Endothelial cell of umbilical vein (primary cell): ENCODE results near the gene NPLOC4. TPM values are rescaled to one million over a fixed set of nuclear protein-coding genes. Genes with fewer than 3 reads are reported as not detected.

Experiments used
- BruUV-seq: library from RNA; stranded (reverse); fragments of 400-500 nt; replicated peaks from 2 replicates; lab custom pipeline; 2021; lab: Mats Ljungman, UMichigan
- CTCF ChIA-PET: fragments of 300-600, 350-600 bp; sonication (Branson Sonifier 250); formaldehyde crosslinking; loops from one replicate; lab custom pipeline; 2021; ENCODE audit warnings: antibody characterized with exemption, inconsistent platforms; lab: Charles Lee
- POLR2A ChIA-PET: fragments of 300-600, 350-600 bp; sonication (Branson Sonifier 250); formaldehyde crosslinking; loops from one replicate; lab custom pipeline; 2021; ENCODE audit warnings: antibody characterized with exemption, inconsistent platforms; lab: Charles Lee
- DNase-seq: peaks from one replicate; pipeline ENCODE4 v3.0.0-alpha.2; 2011; ENCODE audit warnings: low read depth, low spot score
- FAIRE-seq: peaks from 2 replicates; lab custom pipeline; 2011; peaks lifted over from hg19 to GRCh38; lab: Jason Lieb, UNC
- H2AFZ ChIP-seq: 2 replicates; pipeline ENCODE4 v1.6.0; 2012; ENCODE audit warnings: low read depth, low read length, control low read depth, inconsistent platforms
- H3K27ac ChIP-seq: 2 replicates; pipeline ENCODE4 v1.5.1; 2011; ENCODE audit warnings: low read depth, mild to moderate bottlenecking, control low read depth, low read length, moderate library complexity; ENCODE audit not compliant: insufficient read depth
- H3K27me3 ChIP-seq, 2 experiments: 2 replicates each; pipeline versions ENCODE4 v1.6.0 to v1.6.1; 2011; ENCODE audit warnings: low read length in 2 of 2, mixed read lengths in 1 of 2; ENCODE audit not compliant: control insufficient read depth in 2 of 2, insufficient read depth in 2 of 2
- H3K36me3 ChIP-seq, 2 experiments: 2 replicates in 1 of 2; 3 replicates in 1 of 2; pipeline ENCODE4 v1.5.1; 2011; ENCODE audit warnings: low read length in 2 of 2, mild to moderate bottlenecking in 1 of 2, moderate library complexity in 1 of 2; ENCODE audit not compliant: control insufficient read depth in 2 of 2, insufficient read depth in 2 of 2; ENCODE audit errors: extremely low read depth in 1 of 2
- H3K4me1 ChIP-seq: 3 replicates; pipeline ENCODE4 v1.5.1; 2011; ENCODE audit warnings: mild to moderate bottlenecking, low read length; ENCODE audit not compliant: control insufficient read depth, insufficient read depth; ENCODE audit errors: extremely low read depth
- H3K4me2 ChIP-seq: 2 replicates; pipeline ENCODE4 v1.6.1; 2011; ENCODE audit warnings: low read length, control low read depth, mixed read lengths; ENCODE audit not compliant: insufficient read depth
- H3K4me3 ChIP-seq, 3 experiments: fragments of 200-600 bp in 1 of 3; sonication (generic), shearing (Covaris generic) in 1 of 3; replicated peaks in 1 of 3; 2 replicates each; pipeline ENCODE4 v1.5.1; 2011 to 2016; ENCODE audit warnings: control low read depth in 3 of 3, low read length in 3 of 3, mild to moderate bottlenecking in 2 of 3, inconsistent platforms in 1 of 3, low read depth in 1 of 3, moderate library complexity in 1 of 3; ENCODE audit not compliant: insufficient read depth in 1 of 3
- H3K79me2 ChIP-seq: 2 replicates; pipeline ENCODE4 v1.6.0; 2012; ENCODE audit warnings: low read length, inconsistent platforms; ENCODE audit not compliant: control insufficient read depth, insufficient read depth
- H3K9ac ChIP-seq: replicated peaks from 2 replicates; pipeline ENCODE3; 2011; ENCODE audit warnings: low read length, control low read depth; ENCODE audit not compliant: insufficient read depth; ENCODE audit errors: extremely low read depth
- H3K9me1 ChIP-seq: replicated peaks from 3 replicates; pipeline ENCODE4 v1.6.0; 2011; ENCODE audit warnings: mild to moderate bottlenecking, low read length; ENCODE audit not compliant: control insufficient read depth, insufficient read depth; ENCODE audit errors: extremely low read depth
- H3K9me3 ChIP-seq: replicated peaks from 2 replicates; pipeline ENCODE4 v1.5.1; 2012; ENCODE audit warnings: low read length, inconsistent platforms; ENCODE audit not compliant: control insufficient read depth, insufficient read depth
- H4K20me1 ChIP-seq: replicated peaks from 2 replicates; pipeline ENCODE3; 2011; ENCODE audit warnings: mild to moderate bottlenecking, low read length; ENCODE audit not compliant: control insufficient read depth, insufficient read depth; ENCODE audit errors: extremely low read depth
- CTCF ChIP-seq, 2 donors: IDR thresholded peaks; 1 replicate in 1 of 2; 2 replicates in 1 of 2; pipeline ENCODE4 v1.5.1; 2011; ENCODE audit warnings: low read length in 2 of 2, mild to moderate bottlenecking in 2 of 2, moderate library complexity in 2 of 2, control low read depth in 1 of 2, inconsistent platforms in 1 of 2, low read depth in 1 of 2; ENCODE audit not compliant: insufficient read depth in 1 of 2; ENCODE audit errors: extremely low read depth in 1 of 2
- GATA2 ChIP-seq: IDR thresholded peaks from 2 replicates; pipeline ENCODE4 v1.7.0; 2011; ENCODE audit warnings: low read depth, mild to moderate bottlenecking, moderate library complexity, mixed read lengths, low read length; ENCODE audit not compliant: insufficient read length, insufficient read depth
- dilution Hi-C: fragments of 300-500 bp; cut with MboI; formaldehyde crosslinking; loops from one replicate; pipeline ENCODE4 v1.15.0; 2019; ENCODE audit warnings: low sequenced_read_pairs; ENCODE audit not compliant: extremely low pct_ligation_motif_present
- intact Hi-C: fragments of 100-400 bp; cut with micrococcal nuclease; formaldehyde crosslinking; loops from one replicate; pipeline ENCODE4 v1.10.0; 2022
- polyA plus RNA-seq, 4 experiments: library from polyadenylated mRNA; depleted of rRNA in 3 of 4; stranded (reverse) in 3 of 4; unstranded in 1 of 4; fragments of >200 nt; gene quantifications; 2 replicates each; pipeline versions ENCODE4 v1.2.1 to v1.2.3, GENCODE V29; 2011 to 2012; ENCODE audit warnings: missing spikeins in 1 of 4
- total RNA-seq: library from RNA; stranded (reverse); gene quantifications from 2 replicates; pipeline ENCODE4 v1.2.3, GENCODE V29; 2021

Gene NPLOC4
- total and polyA plus RNA-seq, 2 donors (not counting 3 experiments of a cell fraction or from before 2014, with no cell fraction given), result 150 to 175 TPM

GRCh38 chr17:81601525-81602120 is 35.3 kb downstream of the NPLOC4 start:
- intact Hi-C loops, result loop anchor here (1.0 to 5.0 kb wide), 4 partner anchors 34 to 348 kb away; no protein-coding TSS in a partner anchor
- BruUV-seq, result no TSS peak
- ChIA-PET CTCF (interaction anchor here (0.6 to 2.5 kb wide), 36 partner anchors 12 to 350 kb away, joined by 3 to 23 read pairs (median 4); partner anchors contain the start of genes ACTG1, FAAP100 and FSCN2), POLR2A (no interaction called here)
- no peak overlapping the region for H3K4me2 ChIP-seq
- H3K4me3 ChIP-seq, result no peak overlapping the region
- H3K27ac ChIP-seq, result no peak overlapping the region
- no peak overlapping the region for H3K9ac ChIP-seq
- H4K20me1 ChIP-seq, result peaks cover 5% of the 10 kb centered on the region
- FAIRE-seq (peak; percentile 63), DNase-seq (peak; percentile 80)
- no peaks in the 10 kb centered on the region for H3K9me1 ChIP-seq
- dilution Hi-C loops, result no loop called here
- H3K4me1 ChIP-seq, result peaks cover 6% of the 10 kb centered on the region
- H2AFZ ChIP-seq, result no peak overlapping the region
- peaks cover 27 to 37% of the 10 kb centered on the region in 2 experiments for H3K36me3 ChIP-seq
- no peaks in the 10 kb centered on the region for H3K9me3 ChIP-seq
- TF ChIP-seq CTCF (IDR thresholded peaks at IDR 0.05; ENCODE audit: extremely low read depth in 1 of 2, insufficient read depth in 1 of 2, low read depth in 1 of 2, low read length in 2 of 2) (peak; percentile 69 to 71), GATA2 (no peak)
- H3K27me3 ChIP-seq, result no peaks in the 10 kb centered on the region
- peaks cover 20% of the 10 kb centered on the region for H3K79me2 ChIP-seq
